Femur (tissue), 1 donor: ENCODE data around the gene STC2.
"Not testable (repeated sequence)": the region's sequence is repeated elsewhere in the genome, so short reads cannot be mapped to it uniquely, and the experiment has no call there.

Experiments
- DNase-seq: peaks from one replicate; pipeline ENCODE4 v3.0.0-alpha.2; 2017

Gene STC2

GRCh38 chr5:173293817-173294672 lies 34.2 kb downstream of the STC2 start:
- DNase-seq = peak; percentile 85

GRCh38 chr5:173291722-173292658 lies 36.2 kb downstream of the STC2 start:
- no peak for DNase-seq

GRCh38 chr5:173290477-173291131 lies 37.6 kb downstream of the STC2 start:
- DNase-seq = no peak

- DNase-seq = no peak
These were observed 38.8 kb downstream of the STC2 start for GRCh38 chr5:173289372-173289771.

- no peak for DNase-seq
These were observed 39.6 kb downstream of the STC2 start for GRCh38 chr5:173288632-173289031.

- no peak for DNase-seq
These were observed 41.1 kb downstream of the STC2 start for GRCh38 chr5:173287086-173287485.

- DNase-seq = not testable (repeated sequence)
These were observed 43.8 kb downstream of the STC2 start for GRCh38 chr5:173284343-173284958.

- DNase-seq = peak; percentile 76
These were observed 44.6 kb downstream of the STC2 start for GRCh38 chr5:173283318-173284288.

- DNase-seq = no peak
These were observed 45.3 kb downstream of the STC2 start for GRCh38 chr5:173282916-173283315.

- DNase-seq = no peak
These were observed 46.3 kb downstream of the STC2 start for GRCh38 chr5:173281910-173282309.

GRCh38 chr5:173279166-173279565 lies 49.0 kb downstream of the STC2 start:
- no peak for DNase-seq

- DNase-seq = no peak
These were observed 49.6 kb downstream of the STC2 start for GRCh38 chr5:173278641-173279040.

- no peak for DNase-seq
These were observed 50.0 kb downstream of the STC2 start for GRCh38 chr5:173278172-173278571.

GRCh38 chr5:173274771-173275170 lies 53.4 kb downstream of the STC2 start:
- no peak for DNase-seq

GRCh38 chr5:173271419-173271818 lies 56.8 kb downstream of the STC2 start:
- no peak for DNase-seq

- DNase-seq = no peak
These were observed 59.3 kb downstream of the STC2 start for GRCh38 chr5:173268750-173269432.

GRCh38 chr5:173265433-173265832 lies 62.8 kb downstream of the STC2 start:
- no peak for DNase-seq
